HG02870 (cell line): ENCODE data around the gene SHLD3.
"Not testable (repeated sequence)": the region's sequence is repeated elsewhere in the genome, so short reads cannot be mapped to it uniquely, and the experiment has no call there.

Source experiments
- ATAC-seq: cut with Tn5 transposase; IDR thresholded peaks from one replicate; pipeline ENCODE4 v1.9.1; 2021; ENCODE audit warnings: mild to moderate bottlenecking, moderate library complexity; ENCODE audit not compliant: unreplicated experiment

The SHLD3 gene

DNA sequence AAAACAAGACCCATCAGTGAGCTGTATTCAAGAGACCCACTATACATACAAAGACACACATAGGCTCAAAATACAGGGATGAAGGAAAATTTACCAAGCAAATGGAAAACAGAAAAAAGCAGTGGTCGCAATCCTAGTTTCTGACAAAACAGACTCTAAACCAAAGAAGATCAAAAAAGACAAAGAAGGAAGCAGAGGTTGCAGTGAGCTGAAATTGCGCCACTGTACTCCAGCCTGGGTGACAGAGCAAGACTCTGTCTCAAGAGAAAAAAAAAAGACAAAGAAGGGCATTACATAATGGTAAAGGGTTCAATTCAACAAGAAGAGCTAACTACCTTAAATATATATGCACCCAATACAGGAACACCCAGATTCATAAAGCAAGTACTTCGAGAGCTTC is 51.2 kb downstream of the SHLD3 start:
- ATAC-seq: not testable (repeated sequence)
